Measurements from ENCODE around the gene CBLB. TPM values are rescaled to one million over a fixed set of nuclear protein-coding genes. Genes with fewer than 3 reads are reported as not detected.

CBLB gene
- total and polyA plus RNA-seq, 2 of the 4 experiments (the other 2 are of a cell fraction), result 10.1 to 20.1 TPM

GRCh38 chr3:105626739-105627138 is 242.1 kb downstream of the CBLB start:
- no peak overlapping the region for H2BK15ac ChIP-seq (ENCODE audit: low read depth, low read length)
- no peak overlapping the region for H4K5ac ChIP-seq (ENCODE audit: low read depth, low read length)
- H2AK9ac ChIP-seq (replicated peaks; ENCODE audit: low read depth, low read length, poor library complexity), result no peak overlapping the region
- no peaks in the 10 kb centered on the region for H3K79me1 ChIP-seq (ENCODE audit: low read depth in 1 of 2, low read length in 2 of 2)
- in situ Hi-C loops (cut with MboI; ENCODE audit: low sequenced_read_pairs), result no loop called here
- no peak overlapping the region for H2AK5ac ChIP-seq (ENCODE audit: low read depth, low read length)
- H4K8ac ChIP-seq (ENCODE audit: low read depth in 2 of 2, low read length in 2 of 2), result no peak overlapping the region
- no peak overlapping the region for H3K27ac ChIP-seq (ENCODE audit: insufficient read depth, low read length)
- no peak for DNase-seq
- no peak overlapping the region for H3K23ac ChIP-seq (ENCODE audit: low read depth, low read length)
- H3K56ac ChIP-seq (ENCODE audit: extremely low read depth, insufficient read depth, low read length), result no peak overlapping the region
- no peak overlapping the region for H3K9ac ChIP-seq (ENCODE audit: low read depth, low read length)
- ATAC-seq (ENCODE audit: low read depth), result no peak
- H3K27me3 ChIP-seq (ENCODE audit: control insufficient read depth, insufficient read depth, low read length), result no peaks in the 10 kb centered on the region
- 100% methylated on average over 2 of the region's 5 CpGs; no CpG with 5 or more reads in 1 of the 2 experiments for WGBS, 2 experiments (ENCODE audit: extremely low coverage in 2 of 2, insufficient read length in 1 of 2)
- H2AFZ ChIP-seq (replicated peaks; ENCODE audit: low read length, poor library complexity), result no peak overlapping the region
- H3K4me1 ChIP-seq (ENCODE audit: control insufficient read depth, insufficient read depth, low read length), result peaks cover 2% of the 10 kb centered on the region; the same call in 1 of the 2 replicates
- H3K9me3 ChIP-seq (ENCODE audit: control insufficient read depth, insufficient read depth, low read length), result no peaks in the 10 kb centered on the region
- H4K91ac ChIP-seq (ENCODE audit: insufficient read depth, low read depth, low read length), result no peak overlapping the region
- H3K4me2 ChIP-seq (ENCODE audit: low read depth, low read length), result no peak overlapping the region
- no peaks in the 10 kb centered on the region for H3K9me1 ChIP-seq (ENCODE audit: insufficient read depth, low read length)
- H4K20me1 ChIP-seq (ENCODE audit: insufficient read depth, low read length), result no peaks in the 10 kb centered on the region
- CTCF ChIA-PET, result no interaction called here
- no peak for TF ChIP-seq BHLHE40 (IDR thresholded peaks at IDR 0.05; ENCODE audit: low read depth, low read length)
- no peak for TF ChIP-seq CTCF (conservative IDR thresholded peaks at IDR 0.05; ENCODE audit: low read depth, low read length)
- TF ChIP-seq SMC3 (IDR thresholded peaks at IDR 0.05; ENCODE audit: low read depth, low read length), result no peak
- TF ChIP-seq MXI1 (IDR thresholded peaks at IDR 0.05; ENCODE audit: borderline replicate concordance, low read depth, low read length), result no peak
- TF ChIP-seq POLR2A (IDR thresholded peaks at IDR 0.05; ENCODE audit: low read depth, low read length), result no peak
- TF ChIP-seq RFX5 (IDR thresholded peaks at IDR 0.05; ENCODE audit: low read depth, low read length), result no peak
- TF ChIP-seq, protein P1, sequence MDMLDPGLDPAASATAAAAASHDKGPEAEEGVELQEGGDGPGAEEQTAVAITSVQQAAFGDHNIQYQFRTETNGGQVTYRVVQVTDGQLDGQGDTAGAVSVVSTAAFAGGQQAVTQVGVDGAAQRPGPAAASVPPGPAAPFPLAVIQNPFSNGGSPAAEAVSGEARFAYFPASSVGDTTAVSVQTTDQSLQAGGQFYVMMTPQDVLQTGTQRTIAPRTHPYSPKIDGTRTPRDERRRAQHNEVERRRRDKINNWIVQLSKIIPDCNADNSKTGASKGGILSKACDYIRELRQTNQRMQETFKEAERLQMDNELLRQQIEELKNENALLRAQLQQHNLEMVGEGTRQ (IDR thresholded peaks at IDR 0.05; ENCODE audit: low read depth, low read length), result no peak
- TF ChIP-seq RCOR1 (IDR thresholded peaks at IDR 0.05; ENCODE audit: insufficient replicate concordance, low read length), result no peak
- TF ChIP-seq NFE2L2 (IDR thresholded peaks at IDR 0.05; ENCODE audit: low read depth, low read length), result no peak
- TF ChIP-seq, protein P2, sequence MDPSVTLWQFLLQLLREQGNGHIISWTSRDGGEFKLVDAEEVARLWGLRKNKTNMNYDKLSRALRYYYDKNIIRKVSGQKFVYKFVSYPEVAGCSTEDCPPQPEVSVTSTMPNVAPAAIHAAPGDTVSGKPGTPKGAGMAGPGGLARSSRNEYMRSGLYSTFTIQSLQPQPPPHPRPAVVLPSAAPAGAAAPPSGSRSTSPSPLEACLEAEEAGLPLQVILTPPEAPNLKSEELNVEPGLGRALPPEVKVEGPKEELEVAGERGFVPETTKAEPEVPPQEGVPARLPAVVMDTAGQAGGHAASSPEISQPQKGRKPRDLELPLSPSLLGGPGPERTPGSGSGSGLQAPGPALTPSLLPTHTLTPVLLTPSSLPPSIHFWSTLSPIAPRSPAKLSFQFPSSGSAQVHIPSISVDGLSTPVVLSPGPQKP (IDR thresholded peaks at IDR 0.05; ENCODE audit: borderline replicate concordance, low read depth, low read length), result no peak
- no peak for TF ChIP-seq FOS (IDR thresholded peaks at IDR 0.05; ENCODE audit: low read depth, low read length)
- TF ChIP-seq CHD1 (IDR thresholded peaks at IDR 0.05; ENCODE audit: low read depth, low read length), result no peak
- TF ChIP-seq CEBPB (IDR thresholded peaks at IDR 0.05; ENCODE audit: low read depth, low read length), result no peak
- no peak for TF ChIP-seq MAFK (IDR thresholded peaks at IDR 0.05; ENCODE audit: low read depth, low read length)
- TF ChIP-seq RAD21 (IDR thresholded peaks at IDR 0.05; ENCODE audit: low read length), result no peak
- no peak for TF ChIP-seq MAZ (IDR thresholded peaks at IDR 0.05; ENCODE audit: borderline replicate concordance, low read depth, low read length)
- no TSS peak for BruUV-seq (replicated peaks)
- POLR2A ChIA-PET (ENCODE audit: unreplicated experiment), result no interaction called here
- dilution Hi-C loops (cut with HindIII; ENCODE audit: low sequenced_read_pairs, unreplicated experiment), result no loop called here
- no peak overlapping the region for H2BK120ac ChIP-seq (ENCODE audit: low read depth, low read length)
- H2BK5ac ChIP-seq (ENCODE audit: low read depth, low read length, poor library complexity, severe bottlenecking), result no peak overlapping the region
- no peak overlapping the region for H3K4ac ChIP-seq (ENCODE audit: low read depth, low read length)
- H3K14ac ChIP-seq (replicated peaks; ENCODE audit: low read depth, low read length), result no peak overlapping the region
- H3K18ac ChIP-seq (ENCODE audit: low read depth, low read length), result no peak overlapping the region
- H3K36me3 ChIP-seq (ENCODE audit: control insufficient read depth, insufficient read depth, low read length), result no peaks in the 10 kb centered on the region
- H3K4me3 ChIP-seq (ENCODE audit: insufficient read depth, low read depth, low read length), result no peak overlapping the region
- no peak overlapping the region for H2BK20ac ChIP-seq (ENCODE audit: low read depth, low read length)
- intact Hi-C loops (cut with micrococcal nuclease), result no loop called here
